GM12878 (cell line): Measurements from ENCODE around the gene RERE. TPM values are rescaled to one million over a fixed set of nuclear protein-coding genes. Genes with fewer than 3 reads are reported as not detected.

Experiments
- ATAC-seq: fragments of 200-7000 bp; cut with Tn5 transposase; 3 replicates; pipeline ENCODE4 v1.9.1; 2020; ENCODE audit warnings: mild to moderate bottlenecking, moderate library complexity
- BruUV-seq: library from RNA; stranded (reverse); fragments of 400-500 nt; replicated peaks from 2 replicates; lab custom pipeline; 2021; lab: Mats Ljungman, UMichigan
- CTCF ChIA-PET: fragments of 300-600 bp; sonication (Branson Sonifier 250); formaldehyde crosslinking; extraction: SDS; loops from one replicate; lab custom pipeline; 2021; ENCODE audit warnings: inconsistent platforms; lab: Yijun Ruan, JAX
- POLR2A ChIA-PET: fragments of 350-600 bp; formaldehyde crosslinking; extraction: SDS; loops from one replicate; lab custom pipeline; 2021; ENCODE audit warnings: inconsistent platforms; lab: Charles Lee
- RAD21 ChIA-PET: fragments of 300-600 bp; sonication (Branson Sonifier 250); formaldehyde crosslinking; loops from one replicate; lab custom pipeline; 2023; ENCODE audit warnings: antibody characterized with exemption; ENCODE audit not compliant: unreplicated experiment; lab: Charles Lee
- SMC1A ChIA-PET: fragments of 300-600 bp; sonication (Branson Sonifier 250); formaldehyde crosslinking; loops from one replicate; lab custom pipeline; 2023; ENCODE audit not compliant: unreplicated experiment, uncharacterized antibody; lab: Charles Lee
- DNase-seq: peaks from one replicate; pipeline ENCODE4 v3.0.0-alpha.2; 2011; ENCODE audit warnings: low read depth, low spot score
- FAIRE-seq: peaks from 3 replicates; lab custom pipeline; 2011; peaks lifted over from hg19 to GRCh38; lab: Jason Lieb, UNC
- H2AFZ ChIP-seq: 2 replicates; pipeline ENCODE4 v1.6.0; 2011; ENCODE audit warnings: low read depth, low read length, control low read depth; ENCODE audit not compliant: control insufficient read depth
- H3K27ac ChIP-seq: 2 replicates; pipeline ENCODE4 v1.5.1; 2011; ENCODE audit warnings: control low read depth; ENCODE audit not compliant: control insufficient read depth, insufficient read depth
- H3K27me3 ChIP-seq, 2 experiments: replicated peaks in 1 of 2; 2 replicates each; pipeline versions ENCODE4 v1.6.0 to v1.6.1; 2011; ENCODE audit warnings: low read length in 1 of 2; ENCODE audit not compliant: control insufficient read depth in 2 of 2, insufficient read depth in 2 of 2
- H3K36me3 ChIP-seq, 2 experiments: 2 replicates each; pipeline ENCODE4 v1.5.1; 2011; ENCODE audit warnings: low read length in 1 of 2; ENCODE audit not compliant: control insufficient read depth in 2 of 2, insufficient read depth in 2 of 2
- H3K4me1 ChIP-seq: 2 replicates; pipeline ENCODE4 v1.6.1; 2011; ENCODE audit warnings: mild to moderate bottlenecking, low read length, moderate library complexity, mixed read lengths; ENCODE audit not compliant: control insufficient read depth, insufficient read depth
- H3K4me2 ChIP-seq: 2 replicates; pipeline ENCODE4 v1.6.0; 2011; ENCODE audit warnings: control low read depth; ENCODE audit not compliant: control insufficient read depth, insufficient read depth
- H3K4me3 ChIP-seq: fragments of 200-600 bp; sonication (generic); 2 replicates; pipeline ENCODE4 v1.5.1; 2016
- H3K79me2 ChIP-seq: 2 replicates; pipeline ENCODE4 v1.6.0; 2011; ENCODE audit warnings: low read length; ENCODE audit not compliant: control insufficient read depth, insufficient read depth
- H3K9ac ChIP-seq: 2 replicates; pipeline ENCODE4 v1.8.0; 2011; ENCODE audit warnings: low read length, control low read depth, mixed read lengths; ENCODE audit not compliant: control insufficient read depth, insufficient read depth
- H3K9me3 ChIP-seq: replicated peaks from 3 replicates; pipeline ENCODE4 v1.5.1; 2011; ENCODE audit warnings: mild to moderate bottlenecking, low read length; ENCODE audit not compliant: control insufficient read depth, insufficient read depth
- H4K20me1 ChIP-seq: 2 replicates; pipeline ENCODE4 v1.6.0; 2011; ENCODE audit not compliant: control insufficient read depth, insufficient read depth
- ESRRA ChIP-seq: IDR thresholded peaks from 2 replicates; pipeline ENCODE4 v1.6.1; 2012; ENCODE audit warnings: mild to moderate bottlenecking, low read length, improper control_type of control experiment
- EZH2 ChIP-seq: IDR thresholded peaks from 2 replicates; pipeline ENCODE4 v1.6.1; 2012; ENCODE audit warnings: low read depth, mild to moderate bottlenecking, control low read depth, inconsistent platforms, low read length, borderline replicate concordance; ENCODE audit not compliant: control insufficient read depth
- MXI1 ChIP-seq: fragments of 150-350 bp; IDR thresholded peaks from 2 replicates; pipeline ENCODE4 v1.6.1; 2011; ENCODE audit warnings: low read depth, mild to moderate bottlenecking, inconsistent platforms, low read length, improper control_type of control experiment
- WGBS: methylation state at CpG from one replicate; pipeline ENCODE4 v1.1.6; 2016; ENCODE audit warnings: low lambda C conversion rate; ENCODE audit not compliant: insufficient replicate concordance, insufficient coverage; ENCODE audit errors: missing lambda C conversion rate; 5-methylcytosine and 5-hydroxymethylcytosine counted together
- in situ Hi-C: fragments of 300-500 bp; cut with MboI; formaldehyde crosslinking; loops from 9 replicates; pipeline ENCODE4 v1.14.3; 2018; ENCODE audit warnings: mixed read lengths
- intact Hi-C: fragments of 100-400 bp; cut with micrococcal nuclease; formaldehyde crosslinking; loops from one replicate; pipeline ENCODE4 v1.14.2; 2022; ENCODE audit not compliant: unreplicated experiment
- polyA plus RNA-seq, 11 experiments: library from polyadenylated mRNA; depleted of rRNA in 4 of 11; unstranded in 6 of 11; stranded (reverse) in 5 of 11; fragments of >200 nt; fragmentation: Nextera tagmentation in 4 of 11; fragmentation: Illumina TruSeq in 1 of 11; extraction: Ambion mirVana in 4 of 11; extraction: Trizol in 1 of 11; gene quantifications; 1 replicate in 1 of 11; 2 replicates in 10 of 11; pipeline versions ENCODE4 v1.2.1 to v1.2.3, GENCODE V29; 2011 to 2016; ENCODE audit warnings: inconsistent platforms in 2 of 11, missing spikeins in 2 of 11, low read depth in 1 of 11
- total RNA-seq, 4 experiments: library from RNA; depleted of rRNA in 3 of 4; stranded (reverse); fragments of >200 nt in 3 of 4; fragmentation: Illumina TruSeq in 1 of 4; extraction: Trizol in 1 of 4; gene quantifications; 2 replicates each; pipeline versions ENCODE4 v1.2.1 to v1.2.3, GENCODE V29; 2013 to 2021
- TF ChIP-seq, protein P1 (sequence below): IDR thresholded peaks from 2 replicates; pipeline ENCODE4 v1.6.1; 2012; ENCODE audit warnings: improper control_type of control experiment, low read depth, low read length; ENCODE audit not compliant: insufficient replicate concordance

Gene RERE
- total and polyA plus RNA-seq, 10 of the 15 experiments (the other 5 are each of a cell fraction or from before 2014, with no cell fraction given) = 5.2 to 60.5 (median 20.2) TPM

DNA sequence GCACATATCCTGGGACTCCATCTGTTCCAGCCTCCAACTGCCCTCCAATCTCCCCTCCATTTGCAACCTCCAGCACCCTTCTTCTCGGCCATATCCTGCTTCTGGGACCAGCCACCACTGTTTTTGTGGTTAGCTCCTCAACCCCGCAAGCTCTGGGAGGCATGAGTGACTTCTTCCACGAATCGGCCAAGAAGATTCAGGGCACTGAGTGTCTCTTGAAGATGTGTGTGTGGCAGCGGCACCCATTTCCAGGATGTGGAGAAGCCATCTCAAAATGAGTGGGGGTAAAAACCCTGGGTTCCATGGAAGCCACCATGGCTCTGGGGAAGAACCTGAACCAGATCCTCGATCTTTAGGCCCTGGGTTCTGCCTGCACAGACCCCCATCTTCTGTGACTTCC is 304.9 kb downstream of the RERE start:
- WGBS = 86% methylated on average over 6 of the region's 6 CpGs
- H4K20me1 ChIP-seq = no peaks in the 10 kb centered on the region
- ChIA-PET CTCF (interaction anchor here (5.1 kb wide), 1 partner anchor 11 kb away, joined by 30 read pairs; no protein-coding TSS in a partner anchor), POLR2A (no interaction called here), RAD21 (no interaction called here), SMC1A (interaction anchor here (1.0 to 5.4 kb wide), 2 partner anchors 13 to 20 kb away, joined by 3 to 34 read pairs; no protein-coding TSS in a partner anchor)
- H3K4me3 ChIP-seq = no peak overlapping the region
- H2AFZ ChIP-seq = no peak overlapping the region
- no peaks in the 10 kb centered on the region for H3K27me3 ChIP-seq
- DNase-seq (no peak), FAIRE-seq (no peak), ATAC-seq (no peak)
- in situ Hi-C loops (no loop called here), intact Hi-C loops (no loop called here)
- TF ChIP-seq MXI1 (no peak), EZH2 (no peak), ESRRA (no peak)
- TF ChIP-seq, protein P1, sequence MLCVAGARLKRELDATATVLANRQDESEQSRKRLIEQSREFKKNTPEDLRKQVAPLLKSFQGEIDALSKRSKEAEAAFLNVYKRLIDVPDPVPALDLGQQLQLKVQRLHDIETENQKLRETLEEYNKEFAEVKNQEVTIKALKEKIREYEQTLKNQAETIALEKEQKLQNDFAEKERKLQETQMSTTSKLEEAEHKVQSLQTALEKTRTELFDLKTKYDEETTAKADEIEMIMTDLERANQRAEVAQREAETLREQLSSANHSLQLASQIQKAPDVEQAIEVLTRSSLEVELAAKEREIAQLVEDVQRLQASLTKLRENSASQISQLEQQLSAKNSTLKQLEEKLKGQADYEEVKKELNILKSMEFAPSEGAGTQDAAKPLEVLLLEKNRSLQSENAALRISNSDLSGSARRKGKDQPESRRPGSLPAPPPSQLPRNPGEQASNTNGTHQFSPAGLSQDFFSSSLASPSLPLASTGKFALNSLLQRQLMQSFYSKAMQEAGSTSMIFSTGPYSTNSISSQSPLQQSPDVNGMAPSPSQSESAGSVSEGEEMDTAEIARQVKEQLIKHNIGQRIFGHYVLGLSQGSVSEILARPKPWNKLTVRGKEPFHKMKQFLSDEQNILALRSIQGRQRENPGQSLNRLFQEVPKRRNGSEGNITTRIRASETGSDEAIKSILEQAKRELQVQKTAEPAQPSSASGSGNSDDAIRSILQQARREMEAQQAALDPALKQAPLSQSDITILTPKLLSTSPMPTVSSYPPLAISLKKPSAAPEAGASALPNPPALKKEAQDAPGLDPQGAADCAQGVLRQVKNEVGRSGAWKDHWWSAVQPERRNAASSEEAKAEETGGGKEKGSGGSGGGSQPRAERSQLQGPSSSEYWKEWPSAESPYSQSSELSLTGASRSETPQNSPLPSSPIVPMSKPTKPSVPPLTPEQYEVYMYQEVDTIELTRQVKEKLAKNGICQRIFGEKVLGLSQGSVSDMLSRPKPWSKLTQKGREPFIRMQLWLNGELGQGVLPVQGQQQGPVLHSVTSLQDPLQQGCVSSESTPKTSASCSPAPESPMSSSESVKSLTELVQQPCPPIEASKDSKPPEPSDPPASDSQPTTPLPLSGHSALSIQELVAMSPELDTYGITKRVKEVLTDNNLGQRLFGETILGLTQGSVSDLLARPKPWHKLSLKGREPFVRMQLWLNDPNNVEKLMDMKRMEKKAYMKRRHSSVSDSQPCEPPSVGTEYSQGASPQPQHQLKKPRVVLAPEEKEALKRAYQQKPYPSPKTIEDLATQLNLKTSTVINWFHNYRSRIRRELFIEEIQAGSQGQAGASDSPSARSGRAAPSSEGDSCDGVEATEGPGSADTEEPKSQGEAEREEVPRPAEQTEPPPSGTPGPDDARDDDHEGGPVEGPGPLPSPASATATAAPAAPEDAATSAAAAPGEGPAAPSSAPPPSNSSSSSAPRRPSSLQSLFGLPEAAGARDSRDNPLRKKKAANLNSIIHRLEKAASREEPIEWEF = no peak
- H3K27ac ChIP-seq = no peak overlapping the region
- peaks cover 2% of the 10 kb centered on the region for H3K79me2 ChIP-seq
- no peak overlapping the region for H3K4me2 ChIP-seq
- no TSS peak for BruUV-seq
- peaks cover 0 to 3% of the 10 kb centered on the region in 2 experiments; a peak in 2 of 4 replicates for H3K36me3 ChIP-seq
- peaks cover 26% of the 10 kb centered on the region for H3K4me1 ChIP-seq
- H3K9ac ChIP-seq = no peak overlapping the region
- H3K9me3 ChIP-seq = no peaks in the 10 kb centered on the region
